A673 (cell line): Measurements from ENCODE around the gene B9D2. TPM values are rescaled to one million over a fixed set of nuclear protein-coding genes. Genes with fewer than 3 reads are reported as not detected.

Experiments used
- BruUV-seq: library from RNA; stranded (reverse); fragments of 400-500 nt; replicated peaks from 2 replicates; lab custom pipeline; 2021; lab: Mats Ljungman, UMichigan
- CTCF ChIA-PET: fragments of 300-600 bp; sonication (Branson Sonifier 250); formaldehyde crosslinking; loops from one replicate; lab custom pipeline; 2022; ENCODE audit warnings: antibody characterized with exemption; lab: Charles Lee
- POLR2A ChIA-PET: fragments of 300-600 bp; sonication (Branson Sonifier 250); formaldehyde crosslinking; loops from one replicate; lab custom pipeline; 2022; ENCODE audit warnings: antibody characterized with exemption; ENCODE audit not compliant: low non-redundant PET; lab: Charles Lee
- DNase-seq: peaks from one replicate; pipeline ENCODE4 v3.0.0-alpha.2; 2015; ENCODE audit warnings: low spot score
- H3K27ac ChIP-seq: fragments of 200-600 bp; sonication (generic); 2 replicates; pipeline ENCODE4 v1.5.1; 2016; ENCODE audit warnings: mixed run types, low read depth, mild to moderate bottlenecking, mixed read lengths, antibody characterized with exemption, low read length; ENCODE audit not compliant: poor library complexity, severe bottlenecking
- H3K27me3 ChIP-seq: fragments of 200-600 bp; sonication (generic); replicated peaks from 2 replicates; pipeline ENCODE4 v1.6.1; 2017; ENCODE audit warnings: mixed run types, low read depth, mild to moderate bottlenecking, mixed read lengths, antibody characterized with exemption, low read length; ENCODE audit not compliant: insufficient read depth, poor library complexity
- H3K36me3 ChIP-seq: fragments of 200-600 bp; sonication (generic); 2 replicates; pipeline ENCODE4 v1.6.1; 2016; ENCODE audit warnings: mixed run types, mild to moderate bottlenecking, mixed read lengths, antibody characterized with exemption, low read length; ENCODE audit not compliant: insufficient read depth, poor library complexity, severe bottlenecking
- H3K4me1 ChIP-seq: fragments of 200-600 bp; sonication (generic); 2 replicates; pipeline ENCODE4 v1.6.1; 2017; ENCODE audit warnings: mixed run types, mild to moderate bottlenecking, mixed read lengths, antibody characterized with exemption, low read length; ENCODE audit not compliant: insufficient read depth, poor library complexity, severe bottlenecking
- H3K4me3 ChIP-seq: fragments of 200-600 bp; sonication (generic); 2 replicates; pipeline ENCODE4 v1.5.1; 2016; ENCODE audit warnings: low read depth, mixed run types, mild to moderate bottlenecking, mixed read lengths, low read length; ENCODE audit not compliant: poor library complexity, severe bottlenecking
- H3K9me3 ChIP-seq: fragments of 200-600 bp; sonication (generic); 2 replicates; pipeline ENCODE4 v1.6.1; 2016; ENCODE audit warnings: mixed run types, low read depth, mild to moderate bottlenecking, mixed read lengths, antibody characterized with exemption, low read length; ENCODE audit not compliant: poor library complexity, severe bottlenecking
- EZH2 ChIP-seq: fragments of 200-600 bp; sonication (generic); IDR thresholded peaks from 2 replicates; pipeline ENCODE4 v1.6.1; 2017; ENCODE audit warnings: borderline replicate concordance, low read depth, mild to moderate bottlenecking, mixed read lengths, antibody characterized with exemption, low read length; ENCODE audit not compliant: poor library complexity, severe bottlenecking
- intact Hi-C: fragments of 100-400 bp; cut with micrococcal nuclease; formaldehyde crosslinking; loops from one replicate; pipeline ENCODE4 v1.10.0; 2022; ENCODE audit not compliant: unreplicated experiment
- total RNA-seq: library from RNA; stranded (reverse); gene quantifications from 2 replicates; pipeline ENCODE4 v1.2.3, GENCODE V29; 2021
- TF ChIP-seq, protein P1 (sequence below): fragments of 300-800, 200-600 bp; sonication (generic); conservative IDR thresholded peaks from 2 replicates; pipeline ENCODE4 v1.5.1; 2017; ENCODE audit warnings: low read depth, mild to moderate bottlenecking, antibody characterized with exemption, low read length, moderate library complexity, mixed read lengths

B9D2 gene
- total RNA-seq, 1 experiment from 2014 or later, result 10.7 TPM

DNA sequence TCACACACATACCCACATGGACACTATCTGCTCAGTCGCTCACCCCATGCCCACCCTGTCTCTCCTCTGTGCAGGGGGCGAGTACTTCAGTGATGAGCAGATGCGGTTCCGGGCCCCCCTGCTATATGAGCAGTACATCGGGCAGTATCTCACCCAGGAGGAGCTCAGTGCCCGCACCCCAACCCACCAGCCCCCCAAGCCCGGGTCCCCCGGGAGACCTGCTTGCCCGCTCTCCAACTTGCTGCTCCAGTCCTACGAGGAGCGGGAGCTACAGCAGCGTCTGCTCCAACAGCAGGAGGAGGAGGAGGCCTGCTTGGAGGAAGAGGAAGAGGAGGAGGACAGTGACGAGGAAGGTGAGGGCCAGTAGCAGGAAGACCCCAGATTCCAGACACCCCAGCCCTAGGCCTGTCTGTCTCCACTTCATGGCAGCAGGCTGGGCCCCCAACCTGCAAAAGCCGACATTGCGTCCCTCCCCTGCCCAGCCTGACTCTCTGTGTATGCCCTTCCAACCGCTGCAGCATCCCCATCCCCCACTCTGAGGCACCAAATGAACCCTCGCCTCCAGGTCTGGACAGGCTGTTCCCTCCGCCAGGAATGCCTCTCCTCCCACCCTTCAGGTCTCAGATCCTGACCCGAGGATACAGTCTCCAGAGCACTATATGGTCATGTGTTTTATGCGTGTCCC lies 44.3 kb downstream of the B9D2 start:
- Histone ChIP-seq H3K27me3 (no peaks in the 10 kb centered on the region), H3K4me3 (no peak overlapping the region), H3K36me3 (peaks cover 67% of the 10 kb centered on the region), H3K9me3 (no peaks in the 10 kb centered on the region), H3K4me1 (peaks cover 9% of the 10 kb centered on the region), H3K27ac (no peak overlapping the region)
- no TSS peak for BruUV-seq
- no peak for DNase-seq
- no peak for TF ChIP-seq EZH2
- TF ChIP-seq, protein P1, sequence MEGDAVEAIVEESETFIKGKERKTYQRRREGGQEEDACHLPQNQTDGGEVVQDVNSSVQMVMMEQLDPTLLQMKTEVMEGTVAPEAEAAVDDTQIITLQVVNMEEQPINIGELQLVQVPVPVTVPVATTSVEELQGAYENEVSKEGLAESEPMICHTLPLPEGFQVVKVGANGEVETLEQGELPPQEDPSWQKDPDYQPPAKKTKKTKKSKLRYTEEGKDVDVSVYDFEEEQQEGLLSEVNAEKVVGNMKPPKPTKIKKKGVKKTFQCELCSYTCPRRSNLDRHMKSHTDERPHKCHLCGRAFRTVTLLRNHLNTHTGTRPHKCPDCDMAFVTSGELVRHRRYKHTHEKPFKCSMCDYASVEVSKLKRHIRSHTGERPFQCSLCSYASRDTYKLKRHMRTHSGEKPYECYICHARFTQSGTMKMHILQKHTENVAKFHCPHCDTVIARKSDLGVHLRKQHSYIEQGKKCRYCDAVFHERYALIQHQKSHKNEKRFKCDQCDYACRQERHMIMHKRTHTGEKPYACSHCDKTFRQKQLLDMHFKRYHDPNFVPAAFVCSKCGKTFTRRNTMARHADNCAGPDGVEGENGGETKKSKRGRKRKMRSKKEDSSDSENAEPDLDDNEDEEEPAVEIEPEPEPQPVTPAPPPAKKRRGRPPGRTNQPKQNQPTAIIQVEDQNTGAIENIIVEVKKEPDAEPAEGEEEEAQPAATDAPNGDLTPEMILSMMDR, result no peak
- ChIA-PET CTCF (no interaction called here), POLR2A (no interaction called here)
- intact Hi-C loops, result no loop called here

DNA sequence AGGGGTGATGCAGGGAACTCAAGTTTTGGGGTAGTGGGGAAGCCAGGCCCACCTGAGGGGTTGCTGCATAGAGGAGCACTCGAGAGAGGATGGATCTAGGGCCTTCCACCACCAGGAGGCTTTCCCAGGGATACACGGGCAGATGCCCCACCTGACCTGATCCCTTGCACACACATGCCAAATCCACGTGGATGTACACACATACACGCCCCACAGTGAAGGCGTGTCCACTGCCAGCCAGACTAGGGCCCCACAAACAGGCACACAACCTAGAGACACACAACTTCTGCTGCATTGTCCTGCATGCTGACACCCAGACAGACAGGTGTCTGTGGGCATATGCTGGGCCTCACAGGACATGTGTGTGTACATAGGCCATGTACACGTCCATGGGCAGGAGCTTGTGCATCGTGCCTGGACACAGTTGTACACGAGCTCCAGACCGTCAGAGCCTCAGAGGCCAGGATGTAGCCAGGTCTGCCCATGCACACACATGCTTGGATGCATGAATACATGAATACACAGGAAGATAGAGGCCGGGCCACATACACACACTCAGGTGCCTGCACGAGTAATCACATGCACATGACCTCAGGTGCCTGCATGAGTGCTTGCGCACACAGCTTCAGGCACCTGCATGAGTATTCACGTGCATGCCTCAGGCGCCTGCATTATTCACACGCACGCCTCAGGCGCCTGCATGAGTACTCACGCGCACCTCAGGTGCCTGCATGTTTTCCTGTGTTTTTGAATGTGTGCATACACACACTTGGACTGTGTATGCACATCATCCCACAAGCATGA lies 45.1 kb downstream of the B9D2 start:
- no peak for DNase-seq
- Histone ChIP-seq H3K9me3 (no peaks in the 10 kb centered on the region), H3K4me1 (peaks cover 8% of the 10 kb centered on the region), H3K36me3 (peaks cover 69% of the 10 kb centered on the region), H3K27me3 (no peaks in the 10 kb centered on the region), H3K27ac (no peak overlapping the region), H3K4me3 (no peak overlapping the region)
- no TSS peak for BruUV-seq
- TF ChIP-seq EZH2, result no peak
- TF ChIP-seq, protein P1, result no peak
- intact Hi-C loops, result no loop called here
- ChIA-PET POLR2A (no interaction called here), CTCF (no interaction called here)

DNA sequence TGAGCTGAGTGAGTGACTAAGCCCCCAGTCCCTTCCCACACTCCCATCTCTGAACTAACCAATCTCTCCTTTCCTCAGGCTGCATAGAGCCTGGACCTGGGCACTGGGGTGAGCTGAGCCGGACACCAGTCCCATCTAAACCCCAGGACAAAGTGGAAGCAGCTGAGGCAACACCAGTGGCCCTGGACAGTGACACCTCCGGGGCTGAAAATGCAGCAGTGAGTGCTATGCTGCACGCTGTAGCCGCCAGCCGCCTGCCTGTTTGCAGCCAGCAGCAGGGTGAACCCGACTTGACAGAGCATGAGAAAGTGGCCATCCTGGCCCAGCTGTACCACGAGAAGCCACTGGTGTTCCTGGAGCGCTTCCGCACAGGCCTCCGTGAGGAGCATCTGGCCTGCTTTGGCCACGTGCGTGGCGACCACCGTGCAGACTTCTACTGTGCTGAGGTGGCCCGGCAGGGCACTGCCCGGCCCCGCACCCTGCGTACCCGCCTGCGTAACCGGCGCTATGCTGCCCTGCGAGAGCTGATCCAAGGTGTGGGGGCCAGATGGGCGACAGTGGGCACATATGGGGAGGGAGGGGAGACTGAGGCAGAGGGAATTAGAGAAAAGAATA lies 47.5 kb downstream of the B9D2 start:
- Histone ChIP-seq H3K4me3 (no peak overlapping the region), H3K36me3 (peaks cover 68% of the 10 kb centered on the region), H3K9me3 (no peaks in the 10 kb centered on the region), H3K27me3 (no peaks in the 10 kb centered on the region), H3K4me1 (no peaks in the 10 kb centered on the region), H3K27ac (no peak overlapping the region)
- CTCF ChIA-PET, result no interaction called here
- intact Hi-C loops, result no loop called here
- TF ChIP-seq EZH2, result no peak
- TF ChIP-seq, protein P1, result no peak
- POLR2A ChIA-PET, result no interaction called here
- DNase-seq, result no peak
- BruUV-seq, result no TSS peak
